H9 (cell line): ENCODE measurements around the gene DSP. TPM values are rescaled to one million over a fixed set of nuclear protein-coding genes. Genes with fewer than 3 reads are reported as not detected.
A peak's percentile ranks its signal among the peaks of the same experiment; 100 is the strongest.

Source experiments
- DNase-seq: peaks from one replicate; pipeline ENCODE4 v3.0.0-alpha.2; 2017
- H2AFZ ChIP-seq: one replicate; pipeline ENCODE4 v1.6.1; 2013; ENCODE audit warnings: mild to moderate bottlenecking, low read length, control low read depth, moderate library complexity
- H2AK5ac ChIP-seq: 2 replicates; pipeline ENCODE4 v1.6.1; 2013; ENCODE audit warnings: low read length, control low read depth, mixed read lengths; ENCODE audit not compliant: insufficient read length
- H2BK120ac ChIP-seq: one replicate; pipeline ENCODE4 v1.6.1; 2013; ENCODE audit warnings: low read depth, mild to moderate bottlenecking, low read length, control low read depth, inconsistent platforms; ENCODE audit not compliant: poor library complexity, severe bottlenecking
- H2BK12ac ChIP-seq: 2 replicates; pipeline ENCODE4 v1.6.1; 2013; ENCODE audit warnings: low read length, control low read depth, mixed read lengths, low read depth; ENCODE audit not compliant: insufficient read length
- H2BK15ac ChIP-seq: 2 replicates; pipeline ENCODE4 v1.6.1; 2013; ENCODE audit warnings: low read depth, low read length, control low read depth
- H2BK20ac ChIP-seq: one replicate; pipeline ENCODE4 v1.6.1; 2013; ENCODE audit warnings: low read depth, mild to moderate bottlenecking, low read length, control low read depth, inconsistent platforms; ENCODE audit not compliant: poor library complexity, severe bottlenecking
- H2BK5ac ChIP-seq: 2 replicates; pipeline ENCODE4 v1.6.1; 2013; ENCODE audit warnings: low read length, control low read depth, mixed read lengths; ENCODE audit not compliant: insufficient read length
- H3K14ac ChIP-seq: 2 replicates; pipeline ENCODE4 v1.6.1; 2013; ENCODE audit warnings: low read length, control low read depth; ENCODE audit not compliant: insufficient read depth
- H3K18ac ChIP-seq: 2 replicates; pipeline ENCODE4 v1.6.1; 2013; ENCODE audit warnings: low read depth, mild to moderate bottlenecking, mixed read lengths, low read length, control low read depth; ENCODE audit not compliant: insufficient read length
- H3K23ac ChIP-seq: 2 replicates; pipeline ENCODE4 v1.6.1; 2013; ENCODE audit warnings: low read length, control low read depth, mixed read lengths, low read depth; ENCODE audit not compliant: insufficient read length
- H3K23me2 ChIP-seq: 2 replicates; pipeline ENCODE4 v1.6.1; 2013; ENCODE audit warnings: low read depth, mild to moderate bottlenecking, mixed read lengths, low read length, control low read depth; ENCODE audit not compliant: insufficient read length, poor library complexity, severe bottlenecking
- H3K27ac ChIP-seq: 2 replicates; pipeline ENCODE4 v1.5.1; 2013; ENCODE audit warnings: low read length, control low read depth, mixed read lengths, low read depth; ENCODE audit not compliant: insufficient read length
- H3K27me3 ChIP-seq: 2 replicates; pipeline ENCODE4 v1.6.1; 2013; ENCODE audit warnings: low read length, control low read depth, inconsistent platforms; ENCODE audit not compliant: insufficient read depth
- H3K4ac ChIP-seq: 2 replicates; pipeline ENCODE4 v1.6.1; 2013; ENCODE audit warnings: low read depth, mild to moderate bottlenecking, control low read depth, inconsistent platforms, low read length, moderate library complexity
- H3K4me1 ChIP-seq: 2 replicates; pipeline ENCODE4 v1.6.1; 2013; ENCODE audit warnings: low read length, control low read depth, inconsistent platforms; ENCODE audit not compliant: insufficient read depth
- H3K4me2 ChIP-seq: 2 replicates; pipeline ENCODE4 v1.6.1; 2013; ENCODE audit warnings: low read length, control low read depth, mixed read lengths; ENCODE audit not compliant: insufficient read length, insufficient read depth
- H3K56ac ChIP-seq: 2 replicates; pipeline ENCODE4 v1.6.1; 2013; ENCODE audit warnings: low read depth, mild to moderate bottlenecking, mixed read lengths, low read length, control low read depth; ENCODE audit not compliant: insufficient read length
- H3K79me1 ChIP-seq: 2 replicates; pipeline ENCODE4 v1.6.1; 2013; ENCODE audit warnings: low read depth, mild to moderate bottlenecking, moderate library complexity, low read length, control low read depth, inconsistent platforms; ENCODE audit not compliant: insufficient read depth, poor library complexity, severe bottlenecking
- H3K79me2 ChIP-seq: 2 replicates; pipeline ENCODE4 v1.6.1; 2013; ENCODE audit warnings: low read length, control low read depth, inconsistent platforms; ENCODE audit not compliant: insufficient read depth
- H3K9ac ChIP-seq: 2 replicates; pipeline ENCODE4 v1.6.1; 2013; ENCODE audit warnings: low read length, control low read depth, mixed read lengths; ENCODE audit not compliant: insufficient read length; ENCODE audit errors: extremely low read depth
- H3K9me3 ChIP-seq: one replicate; pipeline ENCODE4 v1.6.1; 2013; ENCODE audit warnings: low read depth, low read length, inconsistent platforms; ENCODE audit not compliant: control insufficient read depth
- H3T11ph ChIP-seq: one replicate; pipeline ENCODE4 v1.6.1; 2013; ENCODE audit warnings: mild to moderate bottlenecking, low read length, control low read depth, inconsistent platforms
- H4K20me1 ChIP-seq: one replicate; pipeline ENCODE4 v1.6.1; 2013; ENCODE audit not compliant: control insufficient read depth, insufficient read length, insufficient read depth
- H4K5ac ChIP-seq: 2 replicates; pipeline ENCODE4 v1.6.1; 2013; ENCODE audit warnings: low read depth, mild to moderate bottlenecking, mixed read lengths, low read length, control low read depth; ENCODE audit not compliant: insufficient read length
- H4K8ac ChIP-seq: replicated peaks from 2 replicates; pipeline ENCODE4 v1.6.1; 2013; ENCODE audit warnings: low read length, control low read depth, mixed read lengths, low read depth; ENCODE audit not compliant: insufficient read length
- H4K91ac ChIP-seq: 2 replicates; pipeline ENCODE4 v1.6.1; 2013; ENCODE audit warnings: low read depth, mild to moderate bottlenecking, moderate library complexity, mixed read lengths, low read length, control low read depth; ENCODE audit not compliant: insufficient read length
- H3K27ac Mint-ChIP-seq, 3 experiments: 2 replicates in 2 of 3; 3 replicates in 1 of 3; pipeline ENCODE4 v1.8.0; 2020 to 2021; ENCODE audit warnings: mixed read lengths in 3 of 3, mild to moderate bottlenecking in 1 of 3, moderate library complexity in 1 of 3
- H3K27me3 Mint-ChIP-seq: 2 replicates; pipeline ENCODE4 v1.8.0; 2021; ENCODE audit warnings: low read depth, mild to moderate bottlenecking, moderate library complexity, mixed read lengths
- H3K36me3 Mint-ChIP-seq, 3 experiments: 2 replicates in 2 of 3; 3 replicates in 1 of 3; pipeline ENCODE4 v1.8.0; 2020 to 2021; ENCODE audit warnings: low read depth in 3 of 3, mixed read lengths in 3 of 3; ENCODE audit not compliant: insufficient read depth in 1 of 3
- H3K4me1 Mint-ChIP-seq, 2 experiments: 2 replicates each; pipeline ENCODE4 v1.8.0; 2020; ENCODE audit warnings: mixed read lengths in 2 of 2
- H3K4me3 Mint-ChIP-seq, 2 experiments: 2 replicates in 1 of 2; 3 replicates in 1 of 2; pipeline ENCODE4 v1.8.0; 2020 to 2021; ENCODE audit warnings: mild to moderate bottlenecking in 2 of 2, mixed read lengths in 2 of 2, moderate library complexity in 1 of 2
- H3K9me3 Mint-ChIP-seq, 2 experiments: 2 replicates in 1 of 2; 3 replicates in 1 of 2; pipeline ENCODE4 v1.8.0; 2020; ENCODE audit warnings: mild to moderate bottlenecking in 2 of 2, mixed read lengths in 2 of 2, moderate library complexity in 1 of 2
- CTCF ChIP-seq: fragments of 200-600 bp; sonication (generic); conservative IDR thresholded peaks from 3 replicates; pipeline ENCODE4 v1.8.0; 2021; ENCODE audit warnings: antibody characterized with exemption, mild to moderate bottlenecking
- WGBS: extraction: QIAGEN DNeasy Blood & Tissue Kit; methylation state at CpG from one replicate; pipeline ENCODE4 v1.1.7; 2013; ENCODE audit warnings: missing lambda C conversion rate, low lambda C conversion rate, mixed read lengths; ENCODE audit not compliant: insufficient read length; ENCODE audit errors: extremely low coverage; 5-methylcytosine and 5-hydroxymethylcytosine counted together
- total RNA-seq: library from RNA; stranded (reverse); gene quantifications from 2 replicates; pipeline ENCODE4 v1.2.1, GENCODE V29; 2021

The DSP gene
- total RNA-seq, 1 experiment from 2014 or later: 48.9 TPM

GRCh38 chr6:7593229-7593628, 51.8 kb downstream of the DSP start:
- peaks cover 22 to 40% (median 39%) of the 10 kb centered on the region in 3 experiments; a peak in 6 of 7 replicates for H3K36me3 Mint-ChIP-seq
- no peaks in the 10 kb centered on the region for H3K9me3 Mint-ChIP-seq
- Histone ChIP-seq H4K91ac (no peak overlapping the region), H3T11ph (no peak overlapping the region), H2BK15ac (no peak overlapping the region), H2BK20ac (no peak overlapping the region), H2AFZ (no peak overlapping the region), H2BK5ac (no peak overlapping the region), H3K9me3 (no peaks in the 10 kb centered on the region), H3K4me2 (no peak overlapping the region), H4K5ac (no peak overlapping the region), H3K14ac (no peak overlapping the region), H3K4ac (no peak overlapping the region), H3K27ac (no peak overlapping the region), H4K20me1 (no peaks in the 10 kb centered on the region), H2BK12ac (no peak overlapping the region), H2BK120ac (no peak overlapping the region), H3K27me3 (no peaks in the 10 kb centered on the region), H3K79me2 (peaks cover 15% of the 10 kb centered on the region; the same call in 1 of the 2 replicates), H3K79me1 (no peaks in the 10 kb centered on the region), H3K18ac (no peak overlapping the region), H3K23ac (no peak overlapping the region), H3K56ac (no peak overlapping the region), H3K23me2 (peaks cover 4% of the 10 kb centered on the region), H3K4me1 (no peaks in the 10 kb centered on the region; the same call in 1 of the 2 replicates), H3K9ac (no peak overlapping the region), H2AK5ac (no peak overlapping the region), H4K8ac (no peak overlapping the region)
- WGBS: no CpG with 5 or more reads among the region's 1 CpG
- no peaks in the 10 kb centered on the region for H3K27me3 Mint-ChIP-seq
- no peak for DNase-seq
- H3K4me1 Mint-ChIP-seq: peaks cover 21 to 24% of the 10 kb centered on the region in 2 experiments
- H3K4me3 Mint-ChIP-seq: no peak overlapping the region
- H3K27ac Mint-ChIP-seq: 0 out of 7 replicates have a peak overlapping the region, but pooled peaks of 1 of the 3 experiments have one; percentile 3
- TF ChIP-seq CTCF: no peak
